ENCODE measurements around the gene TTC39C. TPM values are rescaled to one million over a fixed set of nuclear protein-coding genes. Genes with fewer than 3 reads are reported as not detected.

The TTC39C gene
- total RNA-seq: 2.0 TPM in 2 replicates

DNA sequence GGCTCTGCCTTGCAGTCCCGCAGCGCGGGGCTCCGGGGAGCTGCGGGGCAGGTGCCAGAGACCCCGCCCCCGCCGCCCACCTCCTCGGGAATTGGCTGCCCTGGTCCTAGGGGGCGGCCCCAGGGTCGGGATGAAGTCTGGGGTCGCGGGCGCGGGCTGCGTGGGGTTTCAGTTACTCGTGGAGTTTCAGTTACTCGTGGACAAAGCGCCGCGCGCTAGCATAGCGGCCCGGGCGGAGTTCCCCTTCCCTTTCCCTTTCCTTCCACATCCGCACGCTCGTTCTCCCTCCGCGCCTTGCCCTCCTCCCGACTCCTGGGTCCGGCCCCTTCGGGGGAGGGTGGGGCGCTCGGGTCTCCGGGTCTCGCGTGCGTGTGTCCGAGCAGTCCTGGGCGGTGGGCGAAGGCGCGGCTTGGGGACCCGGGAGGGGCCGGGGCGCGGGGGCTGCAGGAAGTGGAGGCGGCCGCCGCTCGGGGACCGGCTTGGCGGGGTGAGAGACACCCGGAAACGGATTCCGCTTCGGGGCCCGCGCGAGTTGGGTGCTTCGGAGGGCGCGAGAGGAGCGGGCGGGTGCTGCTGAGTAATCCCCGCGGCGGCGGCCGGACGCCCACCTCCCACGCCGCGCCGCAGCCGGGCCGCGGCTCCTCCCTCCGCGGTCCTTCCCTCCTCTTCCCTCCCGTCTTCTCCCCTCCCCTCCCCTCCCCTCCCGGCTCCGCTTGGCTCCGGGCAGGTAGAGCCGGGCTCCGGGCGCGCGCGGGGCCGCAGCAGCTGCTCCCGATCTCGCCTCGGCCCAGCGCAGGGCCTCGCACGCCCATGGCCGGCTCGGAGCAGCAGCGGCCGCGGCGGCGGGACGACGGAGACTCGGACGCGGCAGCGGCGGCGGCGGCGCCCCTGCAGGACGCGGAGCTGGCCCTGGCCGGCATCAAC, at the start of gene TTC39C:
TSS of gene TTC39C (plus strand) at position 693 of the 924 bp plus-strand sequence. CDS start at position 811, 118 bp downstream.
- DNase-seq: peak; percentile 41

DNA sequence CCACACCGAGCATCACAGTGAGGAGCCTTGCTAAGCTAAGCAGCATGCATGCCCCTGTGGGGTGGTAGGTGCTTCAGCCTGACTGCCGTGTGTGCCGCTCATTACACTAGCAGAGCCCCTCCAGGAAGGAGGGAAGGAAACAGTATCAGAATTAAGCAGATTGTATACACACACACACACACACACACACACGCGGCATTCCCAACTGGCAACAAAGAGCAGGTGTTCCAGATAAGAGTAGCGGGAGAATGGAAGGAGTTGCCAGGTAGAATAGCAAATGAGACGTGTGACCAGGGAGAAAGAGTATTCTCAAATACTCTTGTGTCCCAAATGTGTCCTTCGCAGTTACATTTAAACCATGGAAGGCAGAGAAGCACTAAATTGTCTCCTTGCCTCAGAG, 47.6 kb upstream of the TTC39C start:
- DNase-seq: no peak

DNA sequence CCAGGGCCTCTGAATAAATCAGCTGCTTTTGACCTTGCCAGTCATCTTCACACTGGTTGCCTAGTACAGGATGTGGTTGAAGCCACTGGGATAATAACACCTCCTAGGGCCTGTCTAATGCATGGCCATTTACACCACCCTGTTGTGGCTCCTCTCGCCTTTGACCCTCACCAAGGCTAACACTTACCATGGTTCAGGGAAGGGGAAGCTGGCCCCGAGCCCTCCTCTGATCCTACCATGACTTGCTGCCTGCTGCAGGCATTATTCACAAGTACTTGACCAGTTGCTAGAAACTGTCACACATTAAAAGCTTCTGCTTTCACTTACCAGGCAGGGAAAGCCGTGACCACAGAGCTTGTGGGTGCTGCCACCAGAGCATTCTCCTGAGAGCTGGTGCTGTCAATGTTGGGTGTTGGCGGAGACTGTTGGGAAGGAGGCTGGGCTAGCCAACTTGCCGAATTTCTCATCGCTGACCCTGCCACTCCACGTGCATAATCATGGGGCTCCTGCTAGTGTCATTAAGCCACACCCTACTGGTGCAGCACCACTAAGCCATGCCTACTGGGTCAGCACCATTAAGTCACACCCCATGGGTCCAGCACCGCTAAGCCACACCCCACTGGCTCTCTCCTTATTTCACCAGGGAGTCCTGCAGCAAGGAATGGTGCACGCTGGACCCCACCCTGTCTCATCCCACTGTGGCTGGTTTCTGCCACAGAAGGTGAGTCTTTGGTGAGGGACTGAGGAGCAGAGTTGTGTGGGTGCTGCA, 47.0 kb upstream of the TTC39C start:
- no peak for DNase-seq

DNA sequence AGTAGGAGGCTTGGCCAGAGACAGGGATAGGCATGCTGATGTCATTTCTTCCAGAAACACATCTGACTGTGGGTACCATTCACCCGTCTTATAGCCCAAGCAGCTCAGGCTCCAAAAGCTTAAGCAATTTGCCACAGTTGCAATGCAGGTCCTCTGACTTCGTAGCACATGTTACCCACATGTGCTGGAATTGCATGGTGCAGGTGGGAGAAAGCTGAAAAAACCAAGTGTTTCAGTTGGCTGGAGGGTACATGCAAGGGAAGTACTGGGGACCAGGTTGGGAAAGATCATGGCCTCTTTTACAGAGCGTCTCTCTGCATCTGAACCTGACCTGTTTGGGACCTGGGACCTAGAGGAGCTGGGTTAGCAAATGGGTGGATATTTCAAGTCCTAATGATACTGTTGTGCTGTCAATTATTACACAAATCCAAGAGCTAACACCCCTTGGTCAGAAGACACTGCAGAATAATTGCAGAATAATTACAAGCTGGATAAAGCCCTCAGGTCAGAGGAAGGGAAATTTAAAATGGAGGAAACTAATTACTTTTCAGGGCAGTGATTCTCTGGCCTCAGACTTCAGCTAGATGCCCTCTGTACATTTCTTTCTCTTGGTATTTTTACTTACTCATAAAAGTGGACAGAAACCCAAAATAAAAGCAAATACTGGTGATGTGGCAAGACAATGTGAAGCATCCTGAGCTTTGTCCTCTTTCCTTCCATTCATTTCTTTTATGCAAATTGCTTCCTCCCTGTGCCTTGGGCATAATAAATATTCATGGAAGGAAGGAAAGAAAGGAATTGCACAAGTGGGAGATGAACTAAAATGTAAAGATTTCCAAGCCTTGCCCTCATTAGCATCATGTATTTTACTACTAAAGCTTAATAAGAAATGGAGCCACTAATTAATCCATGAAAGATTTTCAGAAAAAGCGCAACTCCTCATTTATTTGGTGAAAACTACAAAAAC, 45.6 kb upstream of the TTC39C start:
- DNase-seq: no peak

DNA sequence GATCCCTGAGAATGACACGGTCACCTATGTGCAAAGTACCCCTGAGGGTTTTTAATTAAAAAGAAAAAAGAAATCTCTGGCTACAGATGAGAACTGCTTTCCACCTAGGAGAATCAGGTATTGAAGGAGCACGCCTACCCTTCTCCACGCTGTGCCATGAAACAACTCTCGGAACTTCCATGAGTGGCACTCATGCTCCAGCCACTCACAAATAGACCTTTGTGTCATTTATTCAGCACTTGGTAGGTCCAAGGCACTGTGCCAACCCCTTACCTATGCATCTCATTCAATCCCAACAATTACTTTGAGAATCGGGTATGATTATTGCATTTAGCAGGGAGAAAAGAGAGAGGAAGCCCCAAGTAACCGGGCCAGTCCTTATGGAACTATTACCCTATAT, 44.9 kb upstream of the TTC39C start:
- no peak for DNase-seq

DNA sequence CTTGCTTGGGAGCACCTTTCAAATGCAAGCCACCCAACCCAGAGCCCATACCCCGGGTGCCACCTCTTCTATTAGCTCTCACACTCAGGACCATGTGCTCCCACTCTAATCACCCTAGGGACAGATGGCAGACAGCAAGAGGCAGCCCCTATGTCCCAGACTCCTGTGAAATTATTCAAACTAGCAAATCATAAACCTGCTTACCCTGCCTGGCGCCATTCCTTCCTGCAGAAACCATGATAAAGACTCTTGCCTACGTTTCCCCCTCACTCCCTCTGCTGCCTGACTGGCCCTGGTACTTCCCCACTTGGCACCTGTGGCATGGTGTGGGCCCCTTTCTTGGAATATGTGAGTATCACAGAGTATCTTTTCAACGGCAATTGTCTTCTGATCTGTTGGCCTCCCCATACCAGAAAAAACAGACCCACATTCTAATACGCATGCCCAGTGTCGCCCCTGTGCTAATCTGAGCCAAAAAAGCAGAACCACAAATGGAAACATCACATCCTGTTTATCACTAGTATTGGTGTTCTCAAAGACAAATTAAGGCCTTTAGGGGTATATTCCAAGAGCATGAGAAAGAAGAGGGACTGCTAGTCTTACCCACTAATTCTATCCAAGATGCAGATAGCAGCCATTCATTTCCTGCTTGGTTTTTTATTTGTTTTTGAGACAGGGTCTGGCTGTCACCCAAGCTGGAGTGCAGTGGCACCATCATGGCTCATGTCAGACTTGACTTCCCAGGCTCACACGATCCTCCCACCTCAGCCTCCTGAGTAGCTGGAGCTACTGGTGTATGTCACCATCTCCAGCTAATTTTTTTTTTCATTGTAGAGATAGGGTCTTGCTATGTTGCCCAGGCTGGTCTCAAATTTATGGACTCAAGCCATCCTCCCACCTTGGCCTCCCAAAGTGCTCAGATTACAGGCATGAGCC, 44.1 kb upstream of the TTC39C start:
- no peak for DNase-seq

DNA sequence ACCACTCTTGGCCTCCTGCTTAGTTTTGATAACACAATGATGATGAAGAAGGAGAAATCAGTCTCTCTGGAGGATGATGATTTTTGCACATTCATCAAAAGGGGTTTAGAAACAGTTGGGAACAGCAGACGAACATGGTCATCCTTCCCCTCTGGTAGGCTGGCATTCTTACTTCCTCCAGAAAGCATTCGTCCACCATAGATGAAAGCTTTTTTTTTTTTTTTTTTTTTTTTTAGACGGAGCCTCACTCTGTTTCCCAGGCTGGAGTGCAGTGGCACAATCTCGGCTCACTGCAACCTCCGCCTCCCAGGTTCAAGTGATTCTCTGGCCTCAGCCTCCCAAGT, 43.5 kb upstream of the TTC39C start:
- DNase-seq: no peak

DNA sequence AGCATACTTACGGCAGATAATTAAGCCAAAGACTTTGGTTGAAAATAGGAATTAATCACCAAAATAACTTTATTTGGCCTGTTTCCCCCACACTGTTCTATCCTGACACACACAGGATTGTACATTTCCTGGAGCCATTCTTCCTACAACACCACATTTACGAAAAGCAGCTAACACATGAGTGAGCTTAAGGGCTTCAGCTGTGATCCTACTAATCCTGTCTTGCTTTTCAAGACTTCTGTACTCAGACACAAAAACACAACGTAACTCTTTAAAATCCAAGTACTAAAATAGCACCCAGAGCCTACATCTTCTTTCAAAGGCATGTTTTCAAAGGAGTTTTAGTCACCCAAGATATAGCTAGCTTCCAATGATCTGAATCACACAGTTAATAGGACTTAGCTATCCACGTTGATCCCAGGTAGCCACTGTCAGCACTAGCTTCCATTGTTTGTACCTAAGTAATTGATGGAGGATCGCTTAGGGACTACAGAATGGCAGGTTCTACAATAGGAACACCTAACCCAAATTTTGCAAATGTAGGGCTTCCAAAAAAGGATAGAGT, 42.8 kb upstream of the TTC39C start:
- DNase-seq: no peak

DNA sequence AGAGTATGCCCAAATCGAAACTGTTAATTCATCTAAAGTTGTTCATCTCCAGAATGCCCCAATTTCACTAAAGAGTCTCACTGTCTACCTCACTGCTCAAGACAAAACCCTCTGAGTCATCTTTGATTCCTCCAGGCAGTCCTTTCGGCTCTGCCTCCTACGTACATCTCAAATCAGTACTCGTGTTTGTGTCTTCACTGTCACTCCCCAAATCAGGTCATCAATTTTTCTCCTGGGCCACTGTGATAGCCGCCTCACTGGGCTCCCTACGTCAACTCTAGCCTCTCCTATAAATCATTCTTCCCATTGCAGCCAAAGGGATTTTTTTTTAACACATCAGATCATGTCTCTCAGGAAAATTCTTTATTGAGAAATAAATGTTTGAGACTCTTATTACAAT, 42.1 kb upstream of the TTC39C start:
- DNase-seq: no peak

DNA sequence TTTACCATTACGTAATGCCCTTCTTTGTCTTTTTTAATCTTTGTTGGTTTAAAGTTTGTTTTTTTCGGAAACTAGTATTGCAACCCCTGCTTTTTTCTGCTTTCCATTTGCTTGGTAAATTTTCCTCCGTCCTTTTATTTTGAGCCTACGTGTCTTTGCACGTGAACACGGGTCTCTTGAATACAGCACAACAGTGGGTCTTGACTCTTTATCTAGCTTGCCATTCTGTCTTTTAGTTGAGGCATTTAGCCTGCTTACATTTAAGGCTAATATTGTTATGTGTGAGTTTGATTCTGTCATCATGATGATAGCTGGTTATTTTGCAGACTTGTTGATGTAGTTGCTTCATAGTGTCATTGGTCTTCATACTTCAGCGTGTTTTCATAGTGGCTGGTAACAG, 37.5 kb upstream of the TTC39C start:
- DNase-seq: no peak

DNA sequence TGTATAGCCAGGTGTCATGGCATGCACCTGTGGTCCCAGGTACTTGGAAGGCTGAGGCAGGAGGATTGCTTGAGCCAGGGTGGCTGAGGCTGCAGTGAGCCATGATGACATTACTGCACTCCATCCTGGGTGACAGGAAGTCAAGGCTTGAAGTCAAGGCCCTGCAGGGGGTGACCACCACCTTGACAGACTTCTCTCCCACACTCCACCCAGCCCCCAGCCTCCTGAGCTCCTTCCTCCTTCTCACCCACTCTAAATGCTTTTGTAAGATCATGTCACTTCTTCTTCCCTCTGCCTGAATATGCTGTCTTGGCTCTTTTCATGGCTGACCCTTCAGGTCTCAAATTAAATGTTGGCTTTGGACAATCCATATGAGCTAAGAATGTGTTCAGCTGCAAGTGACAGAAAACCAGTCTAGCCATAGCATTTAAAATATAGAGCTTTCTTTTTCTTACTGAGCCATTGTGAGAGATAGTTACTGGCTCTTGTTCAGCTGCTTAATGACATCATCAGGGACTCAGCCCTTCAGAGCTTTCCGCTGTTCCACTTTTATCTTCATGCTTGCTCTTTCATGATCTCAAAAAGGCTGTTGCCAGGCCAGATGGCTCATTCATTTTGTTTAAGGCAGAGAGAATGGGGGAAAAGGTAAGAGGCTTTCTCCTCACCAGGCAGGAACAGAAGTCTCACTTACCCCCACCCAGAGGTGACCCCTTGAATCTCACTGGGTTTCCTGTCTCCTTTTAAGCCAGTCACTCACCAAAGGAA, 36.7 kb upstream of the TTC39C start:
- no peak for DNase-seq

DNA sequence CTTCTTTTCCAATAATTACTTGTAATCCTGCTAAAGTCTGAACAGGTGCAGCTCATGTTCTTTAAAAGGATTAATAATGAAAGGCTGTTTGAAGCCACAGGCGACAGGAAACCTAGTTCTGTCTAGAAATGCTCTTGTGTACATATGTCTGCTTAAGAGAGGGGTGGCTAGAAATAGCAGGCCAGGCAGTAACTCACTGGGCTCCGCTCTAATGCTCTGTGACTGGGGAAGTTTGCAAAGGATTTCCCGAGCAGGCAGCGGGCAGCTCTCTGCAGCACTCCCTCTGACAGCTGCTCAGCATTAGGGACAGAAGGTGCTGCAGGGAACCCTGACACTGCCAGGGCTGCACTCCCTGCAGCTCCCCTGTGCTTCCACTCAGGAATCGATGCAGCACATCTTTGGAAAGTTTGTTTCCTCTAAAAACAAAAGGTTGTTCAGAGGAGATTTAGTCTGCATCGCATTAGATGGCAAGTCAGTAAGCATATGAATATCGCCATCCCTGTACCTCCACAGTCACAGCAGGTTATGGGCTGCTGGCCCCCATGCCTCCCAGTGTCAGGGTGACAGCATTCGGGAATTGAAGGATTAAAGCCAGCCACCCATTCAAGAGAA, 33.1 kb upstream of the TTC39C start:
- DNase-seq: no peak

DNA sequence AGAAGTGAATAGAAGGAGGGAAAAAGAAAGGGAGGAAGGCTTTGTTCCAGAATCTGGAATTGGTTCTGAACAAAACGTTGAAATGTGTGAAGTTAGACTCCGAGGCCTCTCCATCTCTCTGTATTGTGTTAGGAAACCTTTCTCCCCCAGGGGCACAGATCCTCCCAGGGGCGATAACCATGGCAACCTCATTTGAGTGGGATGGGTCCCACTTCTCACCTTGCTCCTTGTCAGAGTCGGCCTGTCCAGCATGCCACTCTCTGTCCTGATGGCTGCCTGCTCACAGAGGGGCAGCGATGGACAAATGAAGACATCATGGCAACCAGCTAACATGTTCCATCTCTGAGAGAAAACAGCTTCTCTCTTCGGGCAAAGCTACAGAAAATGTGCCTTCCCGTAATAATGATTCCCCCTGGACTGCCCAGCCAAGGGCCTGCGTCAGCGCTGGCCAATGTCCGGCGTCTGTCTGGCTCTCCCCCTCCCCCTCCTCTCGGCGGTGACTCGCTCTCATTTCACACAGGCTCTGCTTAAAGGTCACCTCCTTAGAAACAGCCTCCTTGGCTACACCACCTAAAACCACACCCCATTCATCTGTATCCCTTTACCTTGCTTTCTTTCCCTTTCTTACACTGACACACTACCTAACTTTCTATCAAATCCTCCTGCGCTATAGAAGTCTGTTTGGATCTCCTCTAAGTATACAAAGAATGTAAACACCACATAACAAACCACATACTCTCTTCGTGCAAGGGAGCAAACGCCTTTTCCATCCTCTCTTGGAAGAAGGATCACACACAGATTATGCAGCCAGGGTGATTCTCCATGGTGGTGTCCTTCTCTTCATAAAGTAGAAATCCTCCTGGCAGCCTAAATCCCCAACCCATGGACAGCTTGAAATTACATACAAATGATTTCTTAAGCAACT, 32.1 kb upstream of the TTC39C start:
- DNase-seq: peak; percentile 47

DNA sequence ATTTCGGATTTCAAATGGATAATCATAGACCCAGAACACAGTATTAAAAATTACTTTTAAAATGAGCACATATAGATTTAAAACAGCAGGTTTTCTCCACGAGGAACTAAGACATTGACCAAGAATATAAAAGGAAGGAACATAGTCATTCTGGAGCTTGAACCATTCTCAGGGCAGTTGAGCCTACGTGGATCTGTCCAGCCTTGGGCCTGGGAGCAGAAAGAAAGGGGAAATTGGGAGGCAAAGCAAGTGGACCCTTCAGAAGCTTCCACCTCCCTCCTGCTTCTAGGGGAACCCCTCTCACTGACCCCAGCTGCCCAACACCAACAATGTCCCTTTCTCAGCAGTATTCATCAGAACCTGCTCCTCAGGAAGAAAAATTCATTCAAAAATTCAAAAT, 31.4 kb upstream of the TTC39C start:
- no peak for DNase-seq

DNA sequence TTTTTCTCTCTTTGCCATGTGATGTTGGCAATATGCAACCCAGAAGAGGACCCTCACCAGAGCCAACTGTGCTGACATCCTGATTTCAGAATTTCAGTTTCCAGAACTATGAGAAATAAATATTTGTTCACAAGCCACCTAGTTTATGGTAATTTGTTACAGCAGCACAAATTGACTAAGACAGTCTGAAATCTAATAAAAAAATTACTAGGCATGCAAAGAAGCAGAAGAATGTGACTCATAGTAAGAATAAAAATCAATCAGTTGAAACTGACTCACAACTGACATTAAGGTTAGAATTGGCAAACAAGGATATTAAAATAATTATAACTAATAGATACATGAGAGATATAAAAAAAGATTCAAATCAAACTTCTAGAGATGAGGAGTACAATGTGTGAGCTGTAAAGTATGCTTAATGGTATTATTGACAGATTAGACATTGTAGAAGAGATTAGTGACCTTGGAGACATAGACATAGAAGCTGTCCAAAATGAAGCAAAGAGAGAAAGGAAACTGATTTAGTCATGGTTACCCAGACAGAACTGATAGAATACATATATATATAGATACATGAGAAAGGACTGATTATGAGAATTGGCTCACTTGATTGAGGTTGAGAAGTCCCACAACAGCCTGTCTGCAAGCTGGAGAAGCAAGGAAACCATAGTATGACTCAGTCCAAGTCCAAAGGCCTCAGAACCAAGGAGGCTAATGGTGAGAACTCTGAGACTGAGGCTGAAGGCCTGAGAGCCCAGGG, 27.8 kb upstream of the TTC39C start:
- DNase-seq: no peak

DNA sequence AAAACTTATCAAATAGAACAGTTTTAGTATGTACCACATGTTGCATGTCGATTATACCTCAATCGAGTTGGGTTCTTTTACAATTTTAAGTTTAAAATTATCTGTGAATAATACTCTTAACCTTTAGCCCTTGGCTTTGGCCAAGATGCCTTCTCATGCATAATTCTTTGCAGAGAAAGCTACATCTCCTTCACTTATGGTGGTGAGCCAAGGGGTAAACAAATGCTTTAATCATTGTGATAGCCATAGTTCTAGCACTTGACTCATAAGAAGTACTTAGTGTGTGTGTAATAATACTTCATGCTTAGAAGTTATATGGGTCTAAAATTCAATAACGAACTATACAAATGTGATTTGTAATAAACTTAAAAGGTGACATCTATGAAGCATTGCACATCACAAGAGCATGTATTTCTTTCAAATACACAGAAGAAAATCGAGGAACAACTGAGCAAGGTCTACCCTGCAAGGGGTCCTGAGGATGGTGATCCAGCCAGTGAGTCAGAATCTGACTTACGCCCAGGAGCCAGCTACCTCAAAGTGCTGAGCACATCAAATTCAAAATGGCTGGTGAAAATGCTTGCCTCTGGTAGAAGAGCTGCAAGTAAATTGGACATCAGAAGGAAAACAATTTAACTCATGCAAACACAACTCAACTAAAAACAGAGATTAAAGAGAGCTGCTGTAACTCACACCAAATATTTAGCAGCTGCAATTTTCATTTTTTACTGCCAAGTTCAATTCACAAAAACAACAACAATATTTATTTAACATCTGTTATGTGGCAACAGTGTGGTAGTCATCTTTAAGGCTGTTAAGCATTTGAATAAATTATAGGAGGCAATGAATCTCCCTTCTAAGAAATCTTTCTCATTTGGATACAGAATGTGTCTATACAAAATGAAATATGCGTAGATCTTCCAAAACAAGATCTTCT, 23.8 kb upstream of the TTC39C start:
- DNase-seq: no peak
